Measurements from ENCODE around the gene DCX.

DCX gene

DNA sequence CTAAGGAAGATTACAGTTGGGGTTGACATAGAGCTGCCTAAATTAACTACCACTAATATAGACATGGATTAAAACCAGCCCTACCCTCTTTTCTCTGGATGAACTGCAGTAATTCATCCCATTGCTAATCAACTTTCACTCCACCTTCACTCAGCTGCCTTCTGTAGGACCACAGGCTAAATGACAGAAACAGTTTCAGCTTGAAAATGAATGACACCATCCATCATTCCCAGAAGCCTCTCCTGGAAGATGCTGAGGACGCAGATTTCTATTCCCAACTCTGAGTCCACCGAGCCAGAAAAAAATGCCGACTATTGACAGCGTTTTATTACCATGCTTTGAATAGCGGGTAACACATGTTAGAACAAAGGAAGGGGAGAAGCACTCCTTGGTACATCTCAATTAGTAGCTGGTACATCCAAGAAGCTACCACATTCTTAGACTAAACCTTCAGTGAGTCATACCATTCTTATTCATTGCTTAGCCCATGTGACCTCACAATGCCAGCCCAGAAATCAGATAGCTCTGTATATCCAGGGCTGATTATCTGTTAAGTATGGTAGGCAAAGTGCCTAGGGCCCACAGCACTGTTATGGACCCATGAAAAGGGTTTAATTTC, 25.3 kb downstream of the DCX start:
- no peaks in the 10 kb centered on the region for H3K36me3 ChIP-seq (ENCODE audit: control insufficient read depth, insufficient read depth, low read length)
- DNase-seq (ENCODE audit: extremely low read depth, insufficient read length): no peak
- TF ChIP-seq, protein P1, sequence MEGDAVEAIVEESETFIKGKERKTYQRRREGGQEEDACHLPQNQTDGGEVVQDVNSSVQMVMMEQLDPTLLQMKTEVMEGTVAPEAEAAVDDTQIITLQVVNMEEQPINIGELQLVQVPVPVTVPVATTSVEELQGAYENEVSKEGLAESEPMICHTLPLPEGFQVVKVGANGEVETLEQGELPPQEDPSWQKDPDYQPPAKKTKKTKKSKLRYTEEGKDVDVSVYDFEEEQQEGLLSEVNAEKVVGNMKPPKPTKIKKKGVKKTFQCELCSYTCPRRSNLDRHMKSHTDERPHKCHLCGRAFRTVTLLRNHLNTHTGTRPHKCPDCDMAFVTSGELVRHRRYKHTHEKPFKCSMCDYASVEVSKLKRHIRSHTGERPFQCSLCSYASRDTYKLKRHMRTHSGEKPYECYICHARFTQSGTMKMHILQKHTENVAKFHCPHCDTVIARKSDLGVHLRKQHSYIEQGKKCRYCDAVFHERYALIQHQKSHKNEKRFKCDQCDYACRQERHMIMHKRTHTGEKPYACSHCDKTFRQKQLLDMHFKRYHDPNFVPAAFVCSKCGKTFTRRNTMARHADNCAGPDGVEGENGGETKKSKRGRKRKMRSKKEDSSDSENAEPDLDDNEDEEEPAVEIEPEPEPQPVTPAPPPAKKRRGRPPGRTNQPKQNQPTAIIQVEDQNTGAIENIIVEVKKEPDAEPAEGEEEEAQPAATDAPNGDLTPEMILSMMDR (IDR thresholded peaks at IDR 0.05; ENCODE audit: insufficient read depth, low read length, poor library complexity, severe bottlenecking): no peak
- no peak overlapping the region for H3K4me3 ChIP-seq (replicated peaks; ENCODE audit: low read depth, low read length)
- H3K27me3 ChIP-seq (replicated peaks; ENCODE audit: control insufficient read depth, insufficient read depth, low read length): no peaks in the 10 kb centered on the region

DNA sequence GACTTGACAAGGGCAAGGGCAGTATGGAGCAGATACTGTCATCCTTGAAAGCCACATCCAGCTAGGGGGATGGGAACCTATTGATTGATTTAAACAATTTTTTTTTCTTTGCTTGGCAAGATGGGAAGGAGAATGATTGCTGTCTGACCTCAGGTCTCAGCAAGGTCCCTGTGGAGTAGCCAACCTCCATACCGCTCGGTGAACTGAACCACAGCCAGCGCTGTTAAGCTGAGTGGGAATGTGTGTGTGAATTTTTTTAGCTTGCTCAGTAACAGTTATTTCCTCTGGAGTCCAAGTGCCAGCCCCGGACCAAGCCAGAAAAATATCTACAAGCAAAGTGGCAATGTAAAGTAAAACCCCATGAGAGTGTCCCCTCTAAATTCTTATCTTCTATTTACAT, 25.9 kb downstream of the DCX start:
- Histone ChIP-seq H3K4me3 (replicated peaks; ENCODE audit: low read depth, low read length) (no peak overlapping the region), H3K27me3 (replicated peaks; ENCODE audit: control insufficient read depth, insufficient read depth, low read length) (no peaks in the 10 kb centered on the region), H3K36me3 (ENCODE audit: control insufficient read depth, insufficient read depth, low read length) (no peaks in the 10 kb centered on the region)
- DNase-seq (ENCODE audit: extremely low read depth, insufficient read length): no peak
- TF ChIP-seq, protein P1 (IDR thresholded peaks at IDR 0.05; ENCODE audit: insufficient read depth, low read length, poor library complexity, severe bottlenecking): no peak

DNA sequence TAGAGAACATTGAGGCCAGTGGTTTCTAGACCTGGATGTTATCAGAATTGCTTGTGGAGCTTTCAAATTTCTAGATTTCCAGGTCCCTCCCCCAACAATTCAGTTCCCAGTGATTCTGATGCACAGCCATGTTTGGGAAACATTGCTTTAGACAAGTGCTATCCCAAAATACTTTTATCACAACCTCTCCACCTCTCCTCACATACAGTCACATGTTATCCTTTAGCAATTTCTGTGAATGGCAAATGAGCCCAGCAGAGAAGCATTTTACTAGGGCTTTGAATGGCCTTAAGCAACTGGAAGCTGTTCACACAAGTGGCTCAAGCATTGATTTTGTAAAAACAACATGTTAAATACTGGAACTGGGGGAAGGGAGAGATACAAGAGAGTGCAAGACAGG, 29.7 kb downstream of the DCX start:
- Histone ChIP-seq H3K36me3 (ENCODE audit: control insufficient read depth, insufficient read depth, low read length) (no peaks in the 10 kb centered on the region), H3K4me3 (replicated peaks; ENCODE audit: low read depth, low read length) (no peak overlapping the region), H3K27me3 (replicated peaks; ENCODE audit: control insufficient read depth, insufficient read depth, low read length) (no peaks in the 10 kb centered on the region)
- TF ChIP-seq, protein P1 (IDR thresholded peaks at IDR 0.05; ENCODE audit: insufficient read depth, low read length, poor library complexity, severe bottlenecking): no peak
- no peak for DNase-seq (ENCODE audit: extremely low read depth, insufficient read length)

DNA sequence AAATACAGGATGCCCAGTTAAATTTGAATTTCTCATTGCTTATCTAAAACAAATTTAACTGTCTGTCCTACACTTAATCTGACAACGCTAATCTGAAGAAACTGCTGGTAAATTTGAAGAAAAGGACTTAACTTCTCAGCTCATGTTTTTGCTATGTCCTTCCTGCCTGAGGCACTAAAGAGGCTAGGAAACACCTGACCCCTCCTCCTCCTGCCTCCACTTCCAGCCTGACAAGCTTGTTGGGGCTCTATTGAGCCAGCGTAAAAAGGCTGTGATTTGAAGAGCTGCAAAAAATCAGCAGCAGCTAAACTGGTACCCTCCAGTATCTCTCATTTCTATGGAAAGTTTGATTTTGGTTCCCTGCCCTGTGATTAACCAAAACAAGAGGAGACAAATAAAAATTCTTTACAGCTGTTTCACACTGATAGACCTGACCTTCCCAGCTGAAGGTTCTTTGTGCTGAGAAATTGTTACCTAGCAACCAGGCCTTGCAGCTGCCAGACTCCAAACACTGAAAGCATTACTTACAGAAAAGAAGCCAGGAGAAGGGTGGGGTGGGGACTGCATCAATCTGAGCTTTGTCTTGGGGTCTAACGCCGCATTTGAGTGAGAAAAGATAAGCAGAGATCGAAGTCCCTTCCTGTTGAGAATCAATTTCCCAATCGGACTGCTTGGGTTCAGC, 35.0 kb downstream of the DCX start:
- TF ChIP-seq, protein P1 (IDR thresholded peaks at IDR 0.05; ENCODE audit: insufficient read depth, low read length, poor library complexity, severe bottlenecking): no peak
- no peaks in the 10 kb centered on the region for H3K27me3 ChIP-seq (replicated peaks; ENCODE audit: control insufficient read depth, insufficient read depth, low read length)
- H3K36me3 ChIP-seq (ENCODE audit: control insufficient read depth, insufficient read depth, low read length): no peaks in the 10 kb centered on the region
- no peak for DNase-seq (ENCODE audit: extremely low read depth, insufficient read length)
- no peak overlapping the region for H3K4me3 ChIP-seq (replicated peaks; ENCODE audit: low read depth, low read length)

DNA sequence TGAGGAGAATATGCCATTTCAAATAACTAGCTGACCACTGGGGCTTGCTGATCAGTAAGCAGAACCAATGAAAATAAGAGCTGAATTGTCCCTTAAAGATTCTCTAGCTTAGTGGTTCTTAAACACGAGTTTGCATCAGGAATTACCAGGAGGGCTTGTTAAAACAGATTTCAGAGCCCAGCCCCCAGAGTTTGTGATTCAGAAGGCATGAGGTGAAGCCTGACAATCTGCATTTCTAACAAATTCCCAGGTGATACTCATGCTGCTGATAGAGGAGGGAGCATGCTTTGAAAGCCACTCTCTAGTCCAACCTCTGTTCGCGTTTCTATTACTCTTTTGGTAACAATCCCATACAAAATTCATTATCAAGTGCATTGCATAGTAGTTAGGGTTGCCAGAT, 35.5 kb downstream of the DCX start:
- no peak for DNase-seq (ENCODE audit: extremely low read depth, insufficient read length)
- Histone ChIP-seq H3K4me3 (replicated peaks; ENCODE audit: low read depth, low read length) (no peak overlapping the region), H3K36me3 (ENCODE audit: control insufficient read depth, insufficient read depth, low read length) (no peaks in the 10 kb centered on the region), H3K27me3 (replicated peaks; ENCODE audit: control insufficient read depth, insufficient read depth, low read length) (no peaks in the 10 kb centered on the region)
- TF ChIP-seq, protein P1 (IDR thresholded peaks at IDR 0.05; ENCODE audit: insufficient read depth, low read length, poor library complexity, severe bottlenecking): no peak

All from GM06990 (cell line).